Measurements from ENCODE around the gene ASB18.

ASB18 gene

DNA sequence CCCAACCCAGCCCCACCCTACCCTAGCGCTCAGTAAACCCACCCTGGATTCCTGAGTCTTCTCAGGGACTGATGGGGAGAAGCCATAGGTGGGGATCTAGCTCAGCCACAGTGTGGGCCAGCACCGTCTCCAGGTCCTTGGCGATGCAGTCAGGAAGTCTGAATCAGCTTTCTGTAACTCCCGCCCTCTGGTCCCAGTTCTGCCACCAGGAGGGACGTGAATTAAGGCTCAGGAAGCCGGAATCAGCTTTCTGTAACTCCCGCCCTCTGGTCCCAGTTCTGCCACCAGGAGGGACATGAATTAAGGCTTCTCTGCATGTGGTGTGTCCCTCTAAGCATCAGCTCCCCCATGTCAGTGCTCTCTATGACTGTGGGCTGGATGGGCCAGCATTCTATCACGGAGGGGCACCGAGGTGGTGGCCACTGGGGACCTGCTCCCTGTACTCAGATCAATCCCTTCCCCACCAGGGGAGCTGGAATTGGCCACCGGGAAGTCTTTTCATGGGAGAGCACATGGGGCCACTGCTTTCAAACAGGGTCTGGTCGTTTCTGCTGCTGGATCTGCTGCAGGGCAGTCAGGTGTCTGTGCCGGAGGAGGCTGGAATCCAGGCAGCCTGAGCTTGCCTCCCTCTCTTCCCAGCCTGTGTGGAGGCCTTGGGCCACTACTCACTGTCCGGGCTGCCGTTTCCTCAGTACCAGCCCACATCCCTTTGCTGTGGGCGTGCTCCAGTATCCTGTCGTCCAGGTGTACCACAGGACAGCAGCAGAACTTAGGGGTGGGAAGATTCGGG, 24.7 kb downstream of the ASB18 start:
- no peak overlapping the region for H3K27ac Mint-ChIP-seq
- H3K4me1 Mint-ChIP-seq = peaks cover 11% of the 10 kb centered on the region
- peak; percentile 43 for ATAC-seq

DNA sequence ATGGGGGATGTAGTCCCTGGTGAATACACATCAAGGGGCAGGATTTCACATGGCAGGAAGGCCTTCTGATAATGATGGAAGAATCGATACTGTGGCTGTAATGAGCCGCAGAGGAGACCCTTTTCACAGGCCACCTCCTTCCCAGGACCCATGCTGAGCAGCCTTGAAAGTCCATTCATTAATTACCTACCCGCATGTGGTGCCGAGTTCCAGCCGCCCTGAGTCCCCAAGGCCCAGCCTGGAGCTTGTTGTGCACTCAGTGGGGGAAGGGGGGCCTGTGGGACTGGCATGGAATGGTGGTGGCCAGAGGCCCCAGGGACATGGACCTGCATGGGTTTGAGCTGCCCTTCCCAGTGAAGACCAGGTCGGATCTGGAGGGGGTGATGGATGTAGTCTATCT, 25.5 kb downstream of the ASB18 start:
- ATAC-seq (no peak), DNase-seq (ENCODE audit: low spot score in 2 of 2) (no peak)
- H3K9me3 Mint-ChIP-seq = no peaks in the 10 kb centered on the region
- H3K36me3 Mint-ChIP-seq = no peaks in the 10 kb centered on the region
- H3K4me1 Mint-ChIP-seq = peaks cover 11% of the 10 kb centered on the region
- H3K27ac Mint-ChIP-seq = no peak overlapping the region
- no peak overlapping the region for H3K4me3 Mint-ChIP-seq

More for the DNA sequence above, 24.7 kb downstream of the ASB18 start:
- Mint-ChIP-seq H3K4me3 (no peak overlapping the region), H3K36me3 (no peaks in the 10 kb centered on the region), H3K9me3 (no peaks in the 10 kb centered on the region)
- no peak for DNase-seq (ENCODE audit: low spot score in 2 of 2)

DNA sequence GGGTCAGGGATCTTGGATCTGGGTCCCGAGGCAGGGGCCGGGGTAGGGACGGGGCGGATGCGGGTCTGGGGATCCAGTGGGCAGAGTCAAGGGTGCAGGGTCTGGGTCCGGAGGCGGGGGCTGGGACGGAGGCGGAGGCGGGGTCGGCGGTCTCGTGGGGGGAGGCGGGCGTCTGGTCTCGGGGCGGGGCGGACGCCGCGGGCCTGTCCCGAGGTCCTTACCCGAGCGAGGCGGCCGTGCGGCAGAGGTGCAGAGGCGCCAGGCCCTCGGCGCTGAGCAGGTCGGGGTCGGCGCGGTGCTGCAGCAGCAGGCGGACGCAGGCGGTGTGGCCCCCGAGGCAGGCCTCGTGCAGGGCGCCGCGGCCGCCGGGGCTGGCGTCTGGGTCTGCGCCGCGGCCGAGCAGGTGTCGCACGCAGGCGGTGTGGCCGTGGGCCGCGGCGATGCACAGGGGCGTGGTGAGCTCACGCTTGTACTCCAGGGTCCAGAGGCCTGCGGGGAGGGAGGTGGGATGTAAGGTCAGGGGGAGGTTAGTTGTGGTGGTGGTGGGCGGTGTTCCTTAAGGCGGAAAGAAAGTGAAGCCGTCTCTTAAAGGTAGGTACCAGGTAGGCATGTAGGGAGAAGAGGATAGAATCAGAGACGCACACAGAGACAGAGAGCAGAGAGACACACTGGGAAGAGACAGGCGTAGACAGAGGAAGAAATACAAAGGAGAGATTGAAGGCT, 26.6 kb downstream of the ASB18 start:
- DNase-seq (ENCODE audit: low spot score in 2 of 2) (no peak), ATAC-seq (peak; percentile 29)
- Mint-ChIP-seq H3K4me3 (no peak overlapping the region), H3K36me3 (no peaks in the 10 kb centered on the region), H3K4me1 (peaks cover 11% of the 10 kb centered on the region), H3K9me3 (no peaks in the 10 kb centered on the region), H3K27ac (no peak overlapping the region)

- Mint-ChIP-seq H3K9me3 (no peaks in the 10 kb centered on the region), H3K4me1 (peaks cover 11% of the 10 kb centered on the region)
- no peak for ATAC-seq
Observed at GRCh38 chr2:236236559-236237452, 27.4 kb downstream of the ASB18 start.

DNA sequence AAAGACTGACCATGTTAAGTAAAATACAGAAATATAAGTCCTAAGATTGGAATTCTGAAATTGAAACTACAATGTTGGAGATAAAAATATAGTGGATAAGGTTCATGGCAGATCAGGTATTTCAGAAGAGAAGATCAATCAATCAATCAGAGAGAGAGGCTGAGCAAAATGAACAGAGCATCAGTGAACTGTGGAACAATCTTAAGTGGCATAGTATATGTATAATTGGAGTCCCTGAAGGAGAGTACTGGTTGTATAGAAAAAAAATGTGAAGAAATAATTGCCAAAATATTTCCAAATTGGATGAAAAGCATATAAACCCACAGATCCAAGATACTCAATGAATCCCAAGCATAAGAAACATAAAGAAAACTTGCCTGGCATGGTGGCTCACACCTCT, 35.0 kb downstream of the ASB18 start:
- no peaks in the 10 kb centered on the region for H3K4me1 Mint-ChIP-seq
- no peak overlapping the region for H3K4me3 Mint-ChIP-seq
- no peak for DNase-seq (ENCODE audit: low spot score in 2 of 2)
- H3K36me3 Mint-ChIP-seq = no peaks in the 10 kb centered on the region
- no peak for ATAC-seq
- no peak overlapping the region for H3K27ac Mint-ChIP-seq
- peaks cover 13% of the 10 kb centered on the region for H3K9me3 Mint-ChIP-seq

More at GRCh38 chr2:236236559-236237452, 27.4 kb downstream of the ASB18 start:
- no peak overlapping the region for H3K27ac Mint-ChIP-seq
- H3K4me3 Mint-ChIP-seq = no peak overlapping the region
- no peak for DNase-seq (ENCODE audit: low spot score in 2 of 2)
- H3K36me3 Mint-ChIP-seq = no peaks in the 10 kb centered on the region

GRCh38 chr2:236223675-236224074, 40.5 kb downstream of the ASB18 start:
- H3K4me3 Mint-ChIP-seq = no peak overlapping the region
- no peaks in the 10 kb centered on the region for H3K9me3 Mint-ChIP-seq
- DNase-seq (ENCODE audit: low spot score in 2 of 2) (no peak), ATAC-seq (no peak)
- no peaks in the 10 kb centered on the region for H3K36me3 Mint-ChIP-seq
- no peak overlapping the region for H3K27ac Mint-ChIP-seq
- H3K4me1 Mint-ChIP-seq = no peaks in the 10 kb centered on the region

GRCh38 chr2:236221798-236222197, 42.4 kb downstream of the ASB18 start:
- H3K36me3 Mint-ChIP-seq = no peaks in the 10 kb centered on the region
- peak in 1 of 2 donors; percentile 10 for DNase-seq (ENCODE audit: low spot score in 2 of 2)
- no peaks in the 10 kb centered on the region for H3K4me1 Mint-ChIP-seq

DNA sequence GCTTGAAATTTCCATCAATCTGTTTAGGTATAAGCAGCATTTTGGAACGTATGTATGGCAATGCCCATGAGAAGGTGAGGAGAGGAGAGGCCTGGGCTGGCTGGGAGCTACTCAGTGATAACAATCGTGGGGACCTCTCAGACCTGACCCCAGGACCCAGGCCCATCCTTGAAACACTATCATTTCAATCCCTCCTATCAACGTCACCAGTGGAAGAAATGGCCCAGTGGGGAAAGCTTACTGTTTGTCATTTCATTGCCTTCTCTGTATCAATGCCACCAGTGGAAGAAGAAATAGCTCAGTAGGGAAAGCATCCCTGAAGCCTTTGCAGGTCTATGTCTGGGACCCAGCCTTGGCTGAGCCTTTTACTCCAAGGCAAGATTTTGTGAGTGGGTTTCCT, 44.8 kb downstream of the ASB18 start:
- ATAC-seq (no peak), DNase-seq (ENCODE audit: low spot score in 2 of 2) (peak in 1 of 2 donors; percentile 22)
- H3K4me1 Mint-ChIP-seq = no peaks in the 10 kb centered on the region
- H3K9me3 Mint-ChIP-seq = no peaks in the 10 kb centered on the region
- H3K4me3 Mint-ChIP-seq = no peak overlapping the region
- H3K27ac Mint-ChIP-seq = no peak overlapping the region
- no peaks in the 10 kb centered on the region for H3K36me3 Mint-ChIP-seq

More at GRCh38 chr2:236221798-236222197, 42.4 kb downstream of the ASB18 start:
- Mint-ChIP-seq H3K27ac (no peak overlapping the region), H3K9me3 (no peaks in the 10 kb centered on the region), H3K4me3 (no peak overlapping the region)
- ATAC-seq = no peak

GRCh38 chr2:236217926-236218325, 46.3 kb downstream of the ASB18 start:
- no peak for ATAC-seq
- Mint-ChIP-seq H3K4me3 (no peak overlapping the region), H3K27ac (no peak overlapping the region), H3K4me1 (no peaks in the 10 kb centered on the region), H3K9me3 (no peaks in the 10 kb centered on the region), H3K36me3 (no peaks in the 10 kb centered on the region)
- DNase-seq (ENCODE audit: low spot score in 2 of 2) = peak in 1 of 2 donors; percentile 10

DNA sequence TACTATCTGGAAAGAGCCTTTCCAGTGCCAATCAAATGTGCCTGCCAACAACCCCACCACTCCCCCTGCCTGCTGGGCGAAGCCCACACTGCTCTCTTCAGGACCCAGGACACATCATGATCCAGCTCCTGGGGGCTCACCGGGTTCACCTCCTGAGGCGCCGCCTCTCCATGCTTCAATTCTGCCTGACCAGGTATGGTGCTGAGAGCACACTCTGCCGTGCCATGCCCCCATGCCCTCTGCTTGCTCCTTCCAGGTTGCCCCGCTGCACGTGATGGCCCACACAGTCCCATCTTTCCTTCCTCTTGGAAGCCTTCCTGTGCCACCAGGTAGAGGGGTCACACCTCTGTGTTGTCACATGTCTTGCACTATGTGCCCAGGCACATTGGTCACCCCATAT, 47.5 kb downstream of the ASB18 start:
- ATAC-seq = no peak
- Mint-ChIP-seq H3K36me3 (no peaks in the 10 kb centered on the region), H3K4me1 (no peaks in the 10 kb centered on the region), H3K9me3 (no peaks in the 10 kb centered on the region), H3K4me3 (no peak overlapping the region), H3K27ac (no peak overlapping the region)
- DNase-seq (ENCODE audit: low spot score in 2 of 2) = peak in 1 of 2 donors; percentile 35

- Mint-ChIP-seq H3K4me3 (no peak overlapping the region), H3K9me3 (no peaks in the 10 kb centered on the region), H3K27ac (no peak overlapping the region), H3K36me3 (no peaks in the 10 kb centered on the region), H3K4me1 (no peaks in the 10 kb centered on the region)
- ATAC-seq (no peak), DNase-seq (ENCODE audit: low spot score in 2 of 2) (peak in 1 of 2 donors; percentile 38)
Observed at GRCh38 chr2:236215761-236216333, 48.4 kb downstream of the ASB18 start.

DNA sequence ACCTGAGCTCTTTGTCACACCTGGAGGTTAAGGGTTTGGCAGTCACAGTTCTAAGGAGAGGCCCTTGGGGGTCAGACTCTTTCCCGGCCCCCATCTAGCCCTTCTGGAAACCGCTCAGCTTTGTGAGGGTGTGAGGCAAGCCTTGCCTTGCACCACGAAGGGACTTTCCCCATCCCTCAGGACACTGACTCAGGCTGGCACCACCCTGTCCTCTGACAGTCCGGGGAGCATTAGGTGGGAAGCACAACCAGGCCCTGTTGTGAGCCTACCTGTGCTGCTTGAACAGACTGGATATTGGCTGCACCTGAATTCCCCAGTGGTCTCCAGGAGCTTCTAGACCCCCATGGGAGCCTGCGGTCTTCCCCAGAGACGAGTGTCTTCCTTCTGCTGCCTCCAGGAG, 49.0 kb downstream of the ASB18 start:
- Mint-ChIP-seq H3K4me1 (no peaks in the 10 kb centered on the region), H3K4me3 (no peak overlapping the region), H3K9me3 (no peaks in the 10 kb centered on the region), H3K27ac (no peak overlapping the region), H3K36me3 (no peaks in the 10 kb centered on the region)
- no peak for ATAC-seq
- peak in 1 of 2 donors; percentile 8 for DNase-seq (ENCODE audit: low spot score in 2 of 2)

DNA sequence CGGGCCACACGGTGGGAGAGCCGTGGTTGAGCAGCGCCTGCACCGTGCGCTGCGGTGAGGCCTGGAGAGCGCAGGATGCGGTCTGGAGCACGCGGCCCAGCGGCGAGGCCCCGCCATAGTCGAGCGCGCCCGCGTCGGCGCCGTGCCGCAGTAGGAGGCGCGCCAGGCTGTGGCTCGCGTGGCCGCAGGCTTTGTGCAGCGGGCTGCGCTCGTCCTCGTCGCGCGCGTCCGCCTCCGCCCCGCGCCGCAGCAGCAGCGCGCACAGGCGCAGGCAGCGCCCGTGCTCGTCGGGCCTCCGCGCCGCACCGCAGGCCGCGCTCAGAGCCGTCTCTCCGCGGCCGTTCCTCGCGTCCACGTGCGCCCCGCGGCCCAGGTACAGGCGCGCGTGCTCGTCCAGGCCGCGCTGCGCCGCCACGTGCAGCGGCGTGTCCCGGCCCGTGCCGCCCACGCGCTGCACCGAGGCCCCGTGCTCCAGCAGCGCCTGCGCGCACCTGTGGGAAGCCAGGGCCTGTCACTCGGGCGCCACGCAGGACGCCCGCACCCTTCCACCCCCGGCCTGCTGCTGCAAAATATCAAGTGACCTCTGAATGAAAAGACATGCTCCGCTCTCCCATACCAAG, 49.7 kb downstream of the ASB18 start:
- Mint-ChIP-seq H3K36me3 (no peaks in the 10 kb centered on the region), H3K4me1 (no peaks in the 10 kb centered on the region), H3K4me3 (no peak overlapping the region), H3K27ac (no peak overlapping the region), H3K9me3 (no peaks in the 10 kb centered on the region)
- ATAC-seq (no peak), DNase-seq (ENCODE audit: low spot score in 2 of 2) (peak in 1 of 2 donors; percentile 4)

DNA sequence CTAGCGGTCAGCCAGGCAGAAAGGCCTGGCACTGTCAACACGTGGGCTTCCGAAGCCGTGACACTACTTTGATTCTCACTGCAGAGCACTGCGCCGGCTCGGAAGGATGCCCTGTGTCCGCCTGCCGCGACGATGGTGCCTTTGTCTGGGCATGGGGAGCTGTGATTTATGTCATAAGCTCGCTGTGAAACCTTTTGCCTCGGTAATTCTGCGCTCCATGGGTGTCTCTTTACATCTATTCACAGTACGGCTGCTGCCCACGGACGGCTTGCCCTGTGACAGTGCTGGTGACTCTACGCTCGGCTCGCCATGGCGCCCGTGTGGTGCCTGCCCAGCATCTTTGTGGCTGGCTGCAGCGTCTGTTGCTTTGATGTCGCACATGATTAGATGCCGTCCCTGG, 52.9 kb downstream of the ASB18 start:
- H3K36me3 Mint-ChIP-seq = no peaks in the 10 kb centered on the region

More for the DNA sequence above, 52.9 kb downstream of the ASB18 start:
- DNase-seq (ENCODE audit: low spot score in 2 of 2) (peak in 1 of 2 donors; percentile 30), ATAC-seq (no peak)
- no peaks in the 10 kb centered on the region for H3K4me1 Mint-ChIP-seq
- H3K4me3 Mint-ChIP-seq = no peak overlapping the region
- H3K9me3 Mint-ChIP-seq = no peaks in the 10 kb centered on the region
- no peak overlapping the region for H3K27ac Mint-ChIP-seq
